ENCODE data around the gene PHEX.

Gene PHEX

GRCh38 chrX:22300130-22300529, 268.0 kb downstream of the PHEX start:
- no peak overlapping the region for H3K4me3 ChIP-seq
- H3K4me1 ChIP-seq: peaks cover 0 to 12% (median 4%) of the 10 kb centered on the region in 4 donors
- H3K27me3 ChIP-seq: no peaks in the 10 kb centered on the region
- intact Hi-C loops (cut with DNase I; ENCODE audit: low total_unique reads): no loop called here
- TF ChIP-seq CTCF (IDR thresholded peaks at IDR 0.05): no peak
- DNase-seq: peak in 1 of 2 donors; percentile 64
- no peaks in the 10 kb centered on the region for H3K36me3 ChIP-seq
- no peak overlapping the region for H3K27ac ChIP-seq
- H3K9me3 ChIP-seq: no peaks in the 10 kb centered on the region
